HCT116 (cell line): ENCODE measurements around the gene NGFR. TPM values are rescaled to one million over a fixed set of nuclear protein-coding genes. Genes with fewer than 3 reads are reported as not detected.

Experiments used
- ATAC-seq: fragments of 200-7000 bp; cut with Tn5 transposase; 2 replicates; pipeline ENCODE4 v1.9.1; 2020; ENCODE audit warnings: mild to moderate bottlenecking, moderate library complexity
- BruUV-seq: library from RNA; stranded (reverse); fragments of 400-500 nt; replicated peaks from 2 replicates; lab custom pipeline; 2021; lab: Mats Ljungman, UMichigan
- CTCF ChIA-PET: fragments of 300-600 bp; sonication (Branson Sonifier 250); formaldehyde crosslinking; loops from one replicate; lab custom pipeline; 2021; ENCODE audit warnings: antibody characterized with exemption; lab: Charles Lee
- POLR2A ChIA-PET: fragments of 300-600, 350-600 bp; sonication (Branson Sonifier 250); formaldehyde crosslinking; loops from one replicate; lab custom pipeline; 2021; ENCODE audit warnings: antibody characterized with exemption; lab: Charles Lee
- RAD21 ChIA-PET, 2 experiments: fragments of 300-600 bp; sonication (Branson Sonifier 250); formaldehyde crosslinking; loops; one replicate each; lab custom pipeline; 2023; ENCODE audit warnings: low total read pairs in 2 of 2; ENCODE audit not compliant: uncharacterized antibody in 2 of 2, unreplicated experiment in 2 of 2, low non-redundant PET in 1 of 2; lab: Charles Lee
- DNase-seq: peaks from one replicate; pipeline ENCODE4 v3.0.0-alpha.2; 2010; ENCODE audit warnings: low read depth, low spot score
- H2AFZ ChIP-seq: fragments of 200-600 bp; shearing (Covaris generic), sonication (generic); 2 replicates; pipeline ENCODE4 v1.6.1; 2017; ENCODE audit warnings: low read depth, mixed run types, mixed read lengths, antibody characterized with exemption, low read length; ENCODE audit not compliant: poor library complexity, severe bottlenecking
- H3K27ac ChIP-seq: 2 replicates; pipeline ENCODE4 v1.5.1; 2012; ENCODE audit warnings: low read depth, low read length
- H3K27me3 ChIP-seq: fragments of 200-600 bp; sonication (generic); 2 replicates; pipeline ENCODE4 v1.6.1; 2016; ENCODE audit warnings: mixed run types, low read length, mixed read lengths; ENCODE audit not compliant: insufficient read depth
- H3K36me3 ChIP-seq, 2 experiments: fragments of 200-500 bp in 1 of 2; fragments of 200-600 bp in 1 of 2; sonication (Bioruptor generic) in 1 of 2; sonication (generic) in 1 of 2; 2 replicates each; pipeline versions ENCODE4 v1.5.1 to v1.6.1; 2014 to 2016; ENCODE audit warnings: low read length in 2 of 2, inconsistent platforms in 1 of 2, mixed read lengths in 1 of 2, mixed run types in 1 of 2; ENCODE audit not compliant: insufficient read depth in 2 of 2, control insufficient read depth in 1 of 2
- H3K4me1 ChIP-seq, 2 experiments: fragments of 200-600 bp in 1 of 2; sonication (generic) in 1 of 2; 2 replicates each; pipeline versions ENCODE4 v1.5.1 to v1.6.1; 2012 to 2017; ENCODE audit warnings: low read length in 2 of 2, inconsistent platforms in 1 of 2, mild to moderate bottlenecking in 1 of 2, mixed read lengths in 1 of 2, mixed run types in 1 of 2, moderate library complexity in 1 of 2; ENCODE audit not compliant: insufficient read depth in 2 of 2, control insufficient read depth in 1 of 2
- H3K4me2 ChIP-seq: fragments of 200-600 bp; sonication (generic); 2 replicates; pipeline ENCODE4 v1.6.1; 2017; ENCODE audit warnings: mixed run types, low read length, mixed read lengths
- H3K4me3 ChIP-seq, 2 experiments: fragments of 200-600 bp in 1 of 2; sonication (generic) in 1 of 2; replicated peaks in 1 of 2; 2 replicates each; pipeline ENCODE4 v1.5.1; 2011 to 2016; ENCODE audit warnings: low read length in 2 of 2, control low read depth in 1 of 2, low read depth in 1 of 2, mild to moderate bottlenecking in 1 of 2, mixed read lengths in 1 of 2, mixed run types in 1 of 2
- H3K79me2 ChIP-seq: fragments of 200-600 bp; sonication (generic); 2 replicates; pipeline ENCODE4 v1.6.1; 2017; ENCODE audit warnings: mild to moderate bottlenecking, mixed run types, low read length, moderate library complexity, mixed read lengths; ENCODE audit not compliant: insufficient read depth
- H3K9ac ChIP-seq: fragments of 200-600 bp; sonication (generic); 2 replicates; pipeline ENCODE4 v1.6.1; 2016; ENCODE audit warnings: low read length, mixed read lengths
- H3K9me2 ChIP-seq: fragments of 200-600 bp; sonication (generic), shearing (Covaris generic); 2 replicates; pipeline ENCODE4 v1.6.1; 2017; ENCODE audit warnings: mixed run types, mild to moderate bottlenecking, moderate library complexity; ENCODE audit not compliant: insufficient read depth
- H3K9me3 ChIP-seq, 2 experiments: fragments of 200-500 bp in 1 of 2; fragments of 200-600 bp in 1 of 2; sonication (Bioruptor generic) in 1 of 2; sonication (generic) in 1 of 2; 2 replicates each; pipeline ENCODE4 v1.6.1; 2014 to 2017; ENCODE audit warnings: low read length in 2 of 2, mixed read lengths in 2 of 2, inconsistent platforms in 1 of 2, low read depth in 1 of 2, mild to moderate bottlenecking in 1 of 2, mixed run types in 1 of 2, moderate library complexity in 1 of 2; ENCODE audit not compliant: control insufficient read depth in 1 of 2, insufficient read depth in 1 of 2
- H4K20me1 ChIP-seq: fragments of 200-600 bp; sonication (generic), shearing (Covaris generic); 2 replicates; pipeline ENCODE4 v1.6.1; 2017; ENCODE audit warnings: mixed run types, mild to moderate bottlenecking, moderate library complexity; ENCODE audit not compliant: insufficient read depth
- CBX3 ChIP-seq: IDR thresholded peaks from 2 replicates; pipeline ENCODE4 v1.6.1; 2012; ENCODE audit warnings: low read depth
- CEBPB ChIP-seq: IDR thresholded peaks from 2 replicates; pipeline ENCODE4 v1.6.1; 2012; ENCODE audit warnings: low read depth
- EGR1 ChIP-seq: IDR thresholded peaks from 2 replicates; pipeline ENCODE4 v1.6.1; 2012; ENCODE audit warnings: low read depth
- ELF1 ChIP-seq: IDR thresholded peaks from 2 replicates; pipeline ENCODE4 v1.6.1; 2012; ENCODE audit warnings: low read depth, borderline replicate concordance
- FOSL1 ChIP-seq: IDR thresholded peaks from 2 replicates; pipeline ENCODE4 v1.6.1; 2012; ENCODE audit warnings: low read depth
- JUND ChIP-seq: IDR thresholded peaks from 2 replicates; pipeline ENCODE4 v1.6.1; 2012
- POLR2A ChIP-seq: IDR thresholded peaks from 2 replicates; pipeline ENCODE4 v1.7.0; 2011; ENCODE audit warnings: borderline replicate concordance; ENCODE audit not compliant: insufficient read depth, insufficient read length; ENCODE audit errors: extremely low read depth
- RAD21 ChIP-seq: IDR thresholded peaks from 2 replicates; pipeline ENCODE4 v1.6.1; 2012; ENCODE audit warnings: low read depth, mild to moderate bottlenecking
- SIN3A ChIP-seq: IDR thresholded peaks from 2 replicates; pipeline ENCODE4 v1.6.1; 2012; ENCODE audit warnings: low read depth
- SP1 ChIP-seq: IDR thresholded peaks from 2 replicates; pipeline ENCODE4 v1.6.1; 2012; ENCODE audit warnings: low read depth
- SRF ChIP-seq: IDR thresholded peaks from 2 replicates; pipeline ENCODE4 v1.6.1; 2012; ENCODE audit warnings: low read depth
- TCF7L2 ChIP-seq: IDR thresholded peaks from 2 replicates; pipeline ENCODE4 v1.7.0; 2011; ENCODE audit warnings: borderline replicate concordance, inconsistent platforms; ENCODE audit not compliant: insufficient read depth, insufficient read length; ENCODE audit errors: extremely low read depth
- ZFX ChIP-seq: fragments of 450-650 bp; IDR thresholded peaks from 2 replicates; pipeline ENCODE4 v1.6.1; 2017
- ZNF274 ChIP-seq: fragments of 200-500 bp; sonication (Bioruptor generic); IDR thresholded peaks from 2 replicates; pipeline ENCODE4 v1.6.1; 2014; ENCODE audit warnings: mild to moderate bottlenecking, low read depth, low read length, inconsistent platforms
- intact Hi-C: fragments of 100-400 bp; cut with micrococcal nuclease; formaldehyde crosslinking; loops from 2 replicates; pipeline ENCODE4 v1.10.0; 2022
- total RNA-seq: library from RNA; stranded (reverse); gene quantifications from one replicate; pipeline ENCODE4 v1.2.1, GENCODE V29; 2021; ENCODE audit not compliant: unreplicated experiment
- TF ChIP-seq, protein P1 (sequence below), 3 experiments: fragments of 200-600 bp in 1 of 3; sonication (generic) in 1 of 3; IDR thresholded peaks in 2 of 3; conservative IDR thresholded peaks in 1 of 3; 2 replicates each; pipeline ENCODE4 v1.5.1; 2012 to 2017; ENCODE audit warnings: low read depth in 2 of 3, low read length in 2 of 3, antibody characterized with exemption in 1 of 3, borderline replicate concordance in 1 of 3, control low read depth in 1 of 3, mild to moderate bottlenecking in 1 of 3, mixed read lengths in 1 of 3, mixed run types in 1 of 3, moderate library complexity in 1 of 3; ENCODE audit not compliant: insufficient read depth in 1 of 3
- TF ChIP-seq, protein P2 (sequence below): IDR thresholded peaks from 2 replicates; pipeline ENCODE4 v1.6.1; 2012

NGFR gene
- total RNA-seq, 1 experiment from 2014 or later: 6.1 TPM

DNA sequence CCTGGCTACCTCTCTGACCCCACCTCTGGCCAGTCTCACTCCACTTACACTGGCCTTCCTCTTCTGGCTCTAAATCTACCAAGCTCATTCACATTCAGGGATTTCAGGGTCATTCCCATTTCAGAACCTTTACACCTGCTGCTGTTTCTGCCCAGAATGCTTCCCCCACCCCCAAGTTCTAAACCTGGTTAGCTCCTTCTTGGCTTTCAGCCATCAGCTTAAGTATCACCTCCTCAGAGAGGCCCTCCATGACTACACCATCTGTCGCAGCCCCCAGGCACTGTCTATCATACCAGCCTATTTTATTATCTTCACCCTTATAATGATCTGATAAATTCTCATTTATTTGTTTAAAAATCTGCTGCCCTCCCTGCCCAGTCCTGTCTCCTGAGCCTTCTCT, 23.3 kb upstream of the NGFR start:
- Histone ChIP-seq H3K36me3 (no peaks in the 10 kb centered on the region), H3K9me2 (no peaks in the 10 kb centered on the region), H3K4me3 (no peak overlapping the region), H3K27me3 (no peaks in the 10 kb centered on the region; the same call in 1 of the 2 replicates), H3K9me3 (peaks cover 3 to 6% of the 10 kb centered on the region in 2 experiments; a peak in 2 of 4 replicates), H4K20me1 (no peaks in the 10 kb centered on the region), H2AFZ (no peak overlapping the region), H3K9ac (no peak overlapping the region), H3K4me2 (no peak overlapping the region), H3K27ac (no peak overlapping the region), H3K79me2 (no peaks in the 10 kb centered on the region), H3K4me1 (peaks cover 0 to 3% of the 10 kb centered on the region in 2 experiments; a peak in 1 of 4 replicates)
- no TSS peak for BruUV-seq
- intact Hi-C loops: no loop called here
- ChIA-PET RAD21 (no interaction called here), POLR2A (no interaction called here), CTCF (interaction anchor here (1.0 to 1.4 kb wide), 2 partner anchors 17 to 86 kb away, joined by 3 read pairs; no protein-coding TSS in a partner anchor)
- TF ChIP-seq JUND (no peak), CBX3 (no peak), FOSL1 (no peak), SIN3A (no peak), POLR2A (no peak), SP1 (no peak), CEBPB (no peak), ZNF274 (no peak), ZFX (no peak), SRF (no peak), EGR1 (no peak), ELF1 (no peak), RAD21 (no peak), TCF7L2 (no peak)
- TF ChIP-seq, protein P1, sequence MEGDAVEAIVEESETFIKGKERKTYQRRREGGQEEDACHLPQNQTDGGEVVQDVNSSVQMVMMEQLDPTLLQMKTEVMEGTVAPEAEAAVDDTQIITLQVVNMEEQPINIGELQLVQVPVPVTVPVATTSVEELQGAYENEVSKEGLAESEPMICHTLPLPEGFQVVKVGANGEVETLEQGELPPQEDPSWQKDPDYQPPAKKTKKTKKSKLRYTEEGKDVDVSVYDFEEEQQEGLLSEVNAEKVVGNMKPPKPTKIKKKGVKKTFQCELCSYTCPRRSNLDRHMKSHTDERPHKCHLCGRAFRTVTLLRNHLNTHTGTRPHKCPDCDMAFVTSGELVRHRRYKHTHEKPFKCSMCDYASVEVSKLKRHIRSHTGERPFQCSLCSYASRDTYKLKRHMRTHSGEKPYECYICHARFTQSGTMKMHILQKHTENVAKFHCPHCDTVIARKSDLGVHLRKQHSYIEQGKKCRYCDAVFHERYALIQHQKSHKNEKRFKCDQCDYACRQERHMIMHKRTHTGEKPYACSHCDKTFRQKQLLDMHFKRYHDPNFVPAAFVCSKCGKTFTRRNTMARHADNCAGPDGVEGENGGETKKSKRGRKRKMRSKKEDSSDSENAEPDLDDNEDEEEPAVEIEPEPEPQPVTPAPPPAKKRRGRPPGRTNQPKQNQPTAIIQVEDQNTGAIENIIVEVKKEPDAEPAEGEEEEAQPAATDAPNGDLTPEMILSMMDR (IDR thresholded peaks at IDR 0.05 in 2 of 3, conservative IDR thresholded peaks at IDR 0.05 in 1 of 3; ENCODE audit: borderline replicate concordance in 1 of 3, insufficient read depth in 1 of 3, low read depth in 2 of 3, low read length in 2 of 3): no peak
- TF ChIP-seq, protein P2, sequence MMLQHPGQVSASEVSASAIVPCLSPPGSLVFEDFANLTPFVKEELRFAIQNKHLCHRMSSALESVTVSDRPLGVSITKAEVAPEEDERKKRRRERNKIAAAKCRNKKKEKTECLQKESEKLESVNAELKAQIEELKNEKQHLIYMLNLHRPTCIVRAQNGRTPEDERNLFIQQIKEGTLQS: no peak
- ATAC-seq (no peak), DNase-seq (no peak)
